Nephron progenitor cell (in vitro differentiated cells): ENCODE data around the gene KLF12.

Experiments used
- DNase-seq: peaks from one replicate; pipeline ENCODE4 v3.0.0; 2021
- H3K27ac Mint-ChIP-seq: 2 replicates; pipeline ENCODE4 v1.8.0; 2021; ENCODE audit warnings: mild to moderate bottlenecking, moderate library complexity, mixed read lengths
- H3K27me3 Mint-ChIP-seq: 2 replicates; pipeline ENCODE4 v1.8.0; 2021; ENCODE audit warnings: mild to moderate bottlenecking, low read depth, mixed read lengths; ENCODE audit not compliant: poor library complexity
- H3K36me3 Mint-ChIP-seq: 2 replicates; pipeline ENCODE4 v1.8.0; 2021; ENCODE audit warnings: low read depth, mixed read lengths
- H3K4me1 Mint-ChIP-seq: 2 replicates; pipeline ENCODE4 v1.8.0; 2021; ENCODE audit warnings: mixed read lengths
- H3K4me3 Mint-ChIP-seq: 2 replicates; pipeline ENCODE4 v1.8.0; 2021; ENCODE audit warnings: mild to moderate bottlenecking, moderate library complexity, mixed read lengths
- H3K9me3 Mint-ChIP-seq: 2 replicates; pipeline ENCODE4 v1.8.0; 2021; ENCODE audit warnings: mild to moderate bottlenecking, moderate library complexity, mixed read lengths
- CTCF ChIP-seq: fragments of 200-600 bp; sonication (generic); IDR thresholded peaks from 2 replicates; pipeline ENCODE4 v1.5.0; 2021; ENCODE audit warnings: antibody characterized with exemption

The KLF12 gene

GRCh38 chr13:74087357-74087756, 46.8 kb downstream of the KLF12 start:
- no peak overlapping the region for H3K4me3 Mint-ChIP-seq
- peaks cover 10% of the 10 kb centered on the region for H3K9me3 Mint-ChIP-seq
- TF ChIP-seq CTCF, result no peak

More at GRCh38 chr13:74087357-74087756, 46.8 kb downstream of the KLF12 start:
- peaks cover 20% of the 10 kb centered on the region for H3K36me3 Mint-ChIP-seq
- peaks cover 3% of the 10 kb centered on the region for H3K27me3 Mint-ChIP-seq
- no peak for DNase-seq
- peaks cover 25% of the 10 kb centered on the region for H3K4me1 Mint-ChIP-seq
- H3K27ac Mint-ChIP-seq, result no peak overlapping the region
